H1 (cell line): ENCODE results near the gene METAP1D. TPM values are rescaled to one million over a fixed set of nuclear protein-coding genes. Genes with fewer than 3 reads are reported as not detected.

Source experiments
- CTCF ChIA-PET: fragments of 300-600 bp; sonication (Branson Sonifier 250); formaldehyde crosslinking; loops from one replicate; lab custom pipeline; 2021; ENCODE audit not compliant: partially characterized antibody; lab: Charles Lee
- POLR2A ChIA-PET: fragments of 300-600 bp; sonication (Branson Sonifier 250); formaldehyde crosslinking; loops from one replicate; lab custom pipeline; 2021; ENCODE audit warnings: inconsistent platforms; ENCODE audit not compliant: partially characterized antibody; lab: Charles Lee
- DNase-seq, 2 experiments: peaks; one replicate each; pipeline versions ENCODE4 v3.0.0 to v3.0.0-alpha.2; 2010 to 2022; ENCODE audit warnings: low spot score in 2 of 2, low read depth in 1 of 2, mixed read lengths in 1 of 2
- FAIRE-seq: peaks from 2 replicates; lab custom pipeline; 2011; peaks lifted over from hg19 to GRCh38; lab: Jason Lieb, UNC
- H2AFZ ChIP-seq: 2 replicates; pipeline ENCODE4 v1.8.1; 2012; ENCODE audit warnings: low read length, inconsistent platforms
- H2AK5ac ChIP-seq: 2 replicates; pipeline ENCODE4 v1.6.1; 2013; ENCODE audit warnings: low read depth, low read length
- H2BK120ac ChIP-seq: replicated peaks from 2 replicates; pipeline ENCODE3; 2013; ENCODE audit warnings: low read depth, low read length, inconsistent platforms
- H2BK12ac ChIP-seq: 2 replicates; pipeline ENCODE4 v1.6.1; 2013; ENCODE audit warnings: low read depth, low read length
- H2BK15ac ChIP-seq: 2 replicates; pipeline ENCODE4 v1.6.1; 2013; ENCODE audit warnings: low read length
- H2BK20ac ChIP-seq: 2 replicates; pipeline ENCODE4 v1.6.1; 2013; ENCODE audit warnings: low read length
- H2BK5ac ChIP-seq: 2 replicates; pipeline ENCODE4 v1.6.1; 2013; ENCODE audit warnings: low read depth, low read length
- H3K14ac ChIP-seq: 2 replicates; pipeline ENCODE4 v1.6.1; 2013; ENCODE audit warnings: inconsistent platforms; ENCODE audit not compliant: insufficient read length
- H3K18ac ChIP-seq: 2 replicates; pipeline ENCODE4 v1.6.1; 2013; ENCODE audit warnings: low read length; ENCODE audit errors: extremely low read depth
- H3K23ac ChIP-seq: 2 replicates; pipeline ENCODE4 v1.6.1; 2013; ENCODE audit warnings: inconsistent platforms; ENCODE audit not compliant: insufficient read length
- H3K23me2 ChIP-seq: 2 replicates; pipeline ENCODE4 v1.6.1; 2013; ENCODE audit warnings: low read depth, low read length
- H3K27ac ChIP-seq: 2 replicates; pipeline ENCODE4 v1.6.1; 2011; ENCODE audit warnings: low read depth, low read length, inconsistent platforms
- H3K27me3 ChIP-seq, 4 experiments: replicated peaks in 1 of 4; 1 replicate in 1 of 4; 2 replicates in 3 of 4; pipeline versions ENCODE4 v1.6.1 to v1.8.1; 2011 to 2013; ENCODE audit warnings: low read length in 3 of 4, mild to moderate bottlenecking in 3 of 4, inconsistent platforms in 2 of 4, mixed read lengths in 2 of 4, moderate library complexity in 1 of 4; ENCODE audit not compliant: control insufficient read depth in 3 of 4, insufficient read depth in 3 of 4; ENCODE audit errors: extremely low read depth in 1 of 4
- H3K36me3 ChIP-seq, 4 experiments: 2 replicates each; pipeline versions ENCODE4 v1.6.1 to v1.8.1; 2011 to 2013; ENCODE audit warnings: mild to moderate bottlenecking in 4 of 4, low read length in 3 of 4, moderate library complexity in 2 of 4, control low read depth in 1 of 4, inconsistent platforms in 1 of 4; ENCODE audit not compliant: insufficient read depth in 4 of 4, control insufficient read depth in 2 of 4
- H3K4ac ChIP-seq: replicated peaks from 2 replicates; pipeline ENCODE3; 2013; ENCODE audit warnings: low read length, low read depth, mixed read lengths, inconsistent platforms; ENCODE audit not compliant: insufficient read length
- H3K4me1 ChIP-seq, 4 experiments: replicated peaks in 1 of 4; 1 replicate in 1 of 4; 2 replicates in 3 of 4; pipeline versions ENCODE4 v1.6.1 to v1.8.1; 2011 to 2013; ENCODE audit warnings: low read length in 3 of 4, inconsistent platforms in 2 of 4, mixed read lengths in 1 of 4; ENCODE audit not compliant: insufficient read depth in 4 of 4, control insufficient read depth in 3 of 4
- H3K4me2 ChIP-seq, 2 experiments: 2 replicates each; pipeline versions ENCODE4 v1.6.1 to v1.8.1; 2011 to 2013; ENCODE audit warnings: low read depth in 2 of 2, low read length in 2 of 2, control low read depth in 1 of 2, inconsistent platforms in 1 of 2, mild to moderate bottlenecking in 1 of 2; ENCODE audit not compliant: insufficient read depth in 1 of 2
- H3K4me3 ChIP-seq, 4 experiments: fragments of 200-600, 300-600 bp in 1 of 4; sonication (generic), shearing (Covaris generic), sonication (Bioruptor Twin) in 1 of 4; 2 replicates each; pipeline versions ENCODE4 v1.5.1 to v1.8.1; 2011 to 2016; ENCODE audit warnings: low read length in 4 of 4, low read depth in 3 of 4, control low read depth in 2 of 4, inconsistent platforms in 2 of 4, mild to moderate bottlenecking in 2 of 4, mixed read lengths in 1 of 4, moderate library complexity in 1 of 4; ENCODE audit not compliant: insufficient read depth in 2 of 4; ENCODE audit errors: extremely low read depth in 1 of 4
- H3K56ac ChIP-seq: replicated peaks from 2 replicates; pipeline ENCODE3; 2013; ENCODE audit warnings: low read depth, mild to moderate bottlenecking, mixed read lengths, low read length, inconsistent platforms; ENCODE audit not compliant: insufficient read length
- H3K79me1 ChIP-seq: 2 replicates; pipeline ENCODE4 v1.6.1; 2013; ENCODE audit warnings: low read depth, low read length, control low read depth
- H3K79me2 ChIP-seq, 2 experiments: 2 replicates each; pipeline versions ENCODE4 v1.6.1 to v1.8.1; 2012 to 2013; ENCODE audit warnings: low read length in 2 of 2, mild to moderate bottlenecking in 2 of 2, inconsistent platforms in 1 of 2; ENCODE audit not compliant: insufficient read depth in 2 of 2, control insufficient read depth in 1 of 2
- H3K9ac ChIP-seq, 4 experiments: replicated peaks in 1 of 4; 1 replicate in 1 of 4; 2 replicates in 3 of 4; pipeline versions ENCODE4 v1.6.1 to v1.8.1; 2011 to 2013; ENCODE audit warnings: low read depth in 3 of 4, low read length in 3 of 4, control low read depth in 2 of 4, mild to moderate bottlenecking in 2 of 4, moderate library complexity in 2 of 4, inconsistent platforms in 1 of 4; ENCODE audit errors: extremely low read depth in 1 of 4
- H3K9me3 ChIP-seq, 2 experiments: 2 replicates each; pipeline versions ENCODE4 v1.6.1 to v1.8.1; 2012 to 2013; ENCODE audit warnings: mild to moderate bottlenecking in 2 of 2, moderate library complexity in 2 of 2, control low read depth in 1 of 2, inconsistent platforms in 1 of 2, low read depth in 1 of 2, low read length in 1 of 2, mixed read lengths in 1 of 2; ENCODE audit not compliant: insufficient read depth in 2 of 2
- H4K20me1 ChIP-seq, 2 experiments: replicated peaks in 1 of 2; 2 replicates each; pipeline versions ENCODE3 to v1.8.1; 2011 to 2013; ENCODE audit warnings: inconsistent platforms in 2 of 2, low read length in 2 of 2, mild to moderate bottlenecking in 1 of 2; ENCODE audit not compliant: insufficient read depth in 2 of 2, control insufficient read depth in 1 of 2
- H4K5ac ChIP-seq: 2 replicates; pipeline ENCODE4 v1.6.1; 2013; ENCODE audit warnings: low read length, low read depth, mixed read lengths, inconsistent platforms; ENCODE audit not compliant: insufficient read length
- H4K8ac ChIP-seq: 2 replicates; pipeline ENCODE4 v1.8.0; 2013; ENCODE audit warnings: mild to moderate bottlenecking, moderate library complexity, low read length, inconsistent platforms; ENCODE audit not compliant: insufficient read depth; ENCODE audit errors: extremely low read depth
- H4K91ac ChIP-seq: replicated peaks from 2 replicates; pipeline ENCODE3; 2013; ENCODE audit warnings: low read length, mixed read lengths, inconsistent platforms; ENCODE audit not compliant: insufficient read length
- ATF2 ChIP-seq: IDR thresholded peaks from 2 replicates; pipeline ENCODE4 v1.6.1; 2012; ENCODE audit warnings: low read length, inconsistent platforms
- EZH2 ChIP-seq: fragments of 200-600 bp; sonication (generic); IDR thresholded peaks from 2 replicates; pipeline ENCODE4 v1.7.1; 2012; ENCODE audit warnings: low read depth, mild to moderate bottlenecking, moderate library complexity, low read length, inconsistent platforms; ENCODE audit not compliant: severe bottlenecking
- SUZ12 ChIP-seq: fragments of 200-600 bp; sonication (generic); IDR thresholded peaks from 2 replicates; pipeline ENCODE4 v1.6.1; 2012; ENCODE audit warnings: mild to moderate bottlenecking, inconsistent platforms, low read length, moderate library complexity, mixed read lengths
- WGBS, 2 experiments: shearing (Covaris generic) in 1 of 2; methylation state at CpG; one replicate each; pipeline versions ENCODE4 v1.1.6 to v1.1.7; 2013 to 2015; ENCODE audit warnings: low lambda C conversion rate in 2 of 2, mixed read lengths in 2 of 2, inconsistent platforms in 1 of 2, low coverage in 1 of 2, missing lambda C conversion rate in 1 of 2; ENCODE audit not compliant: insufficient replicate concordance in 2 of 2, insufficient coverage in 1 of 2, insufficient read length in 1 of 2; ENCODE audit errors: extremely low coverage in 1 of 2, missing lambda C conversion rate in 1 of 2; 5-methylcytosine and 5-hydroxymethylcytosine counted together
- polyA plus RNA-seq, 7 experiments: library from polyadenylated mRNA; depleted of rRNA in 3 of 7; stranded (reverse) in 5 of 7; unstranded in 2 of 7; fragments of >200 nt in 5 of 7; fragments of 200-250 nt in 2 of 7; gene quantifications; 1 replicate in 5 of 7; 2 replicates in 1 of 7; 4 replicates in 1 of 7; pipeline versions ENCODE4 v1.2.1 to v1.2.3, GENCODE V29; 2011 to 2013; ENCODE audit warnings: missing spikeins in 2 of 7, mixed read lengths in 2 of 7
- total RNA-seq: library from RNA; stranded (reverse); fragmentation: NEBNext Ultra II Directional; extraction: Animal tissue kit (Norgen Biotek cat#: 25700); gene quantifications from 2 replicates; pipeline ENCODE4 v1.2.1, GENCODE V29; 2021

METAP1D gene
- total and polyA plus RNA-seq, 2 of the 8 experiments (the other 6 are each of a cell fraction or from before 2014, with no cell fraction given) = 3.9 to 6.2 TPM

- no peak overlapping the region for H4K8ac ChIP-seq
- H4K5ac ChIP-seq = no peak overlapping the region
- peak overlapping the region; percentile 80 to 82 for H3K4me2 ChIP-seq
- peak in 1 of 2 experiments; percentile 62 for DNase-seq
- H3K14ac ChIP-seq = no peak overlapping the region
- H2BK5ac ChIP-seq = no peak overlapping the region
- H2BK120ac ChIP-seq = no peak overlapping the region
- H3K4me3 ChIP-seq = peak overlapping the region; percentile 10 to 59 (median 38); a peak in 4 of 8 replicates
- H3K36me3 ChIP-seq = peaks cover 0 to 11% (median 0%) of the 10 kb centered on the region in 4 experiments; a peak in 1 of 8 replicates
- H2AFZ ChIP-seq = no peak overlapping the region
- no peak overlapping the region for H4K91ac ChIP-seq
- H3K23me2 ChIP-seq = peaks cover 21% of the 10 kb centered on the region; the same call in 1 of the 2 replicates
- peaks cover 78 to 100% (median 93%) of the 10 kb centered on the region in 4 experiments for H3K27me3 ChIP-seq
- no peak overlapping the region for H2AK5ac ChIP-seq
- ChIA-PET CTCF (interaction anchor here (0.6 to 11.7 kb wide), 6 partner anchors 10 to 73 kb away, joined by 3 to 198 read pairs (median 4); partner anchors contain the start of gene DLX1), POLR2A (interaction anchor here (1.6 to 16.0 kb wide), 2 partner anchors 9 to 14 kb away, joined by 5 to 184 read pairs; partner anchors contain the start of gene DLX1)
- 3% methylated on average over 52 of the region's 54 CpGs; no CpG with 5 or more reads in 1 of the 2 experiments for WGBS, 2 experiments
- no peak overlapping the region for H3K4ac ChIP-seq
- H3K79me1 ChIP-seq = no peaks in the 10 kb centered on the region
- TF ChIP-seq SUZ12 (peak; percentile 74), ATF2 (no peak), EZH2 (peak; percentile 82)
- TF ChIP-seq, all 59 proteins: peak for 2
- Histone ChIP-seq H3K56ac (no peak overlapping the region), H2BK12ac (no peak overlapping the region), H3K4me1 (peaks cover 6 to 47% (median 29%) of the 10 kb centered on the region in 4 experiments), H3K79me2 (no peaks in the 10 kb centered on the region), H3K27ac (no peak overlapping the region), H3K9ac (no peak overlapping the region), H2BK15ac (no peak overlapping the region), H4K20me1 (peaks cover 12 to 28% of the 10 kb centered on the region in 2 experiments), H2BK20ac (no peak overlapping the region), H3K23ac (no peak overlapping the region), H3K9me3 (no peaks in the 10 kb centered on the region), H3K18ac (no peak overlapping the region)
- no peak for FAIRE-seq
Observed at GRCh38 chr2:172100935-172101820, 101.4 kb downstream of the METAP1D start.
